ENCODE measurements around the gene TAOK2. TPM values are rescaled to one million over a fixed set of nuclear protein-coding genes. Genes with fewer than 3 reads are reported as not detected.

TAOK2 gene
- polyA plus RNA-seq, 2 of the 4 experiments (the other 2 are of a cell fraction): 13.7 to 30.8 TPM

GRCh38 chr16:29950806-29951461, 22.7 kb upstream of the TAOK2 start:
- TF ChIP-seq, protein P1, sequence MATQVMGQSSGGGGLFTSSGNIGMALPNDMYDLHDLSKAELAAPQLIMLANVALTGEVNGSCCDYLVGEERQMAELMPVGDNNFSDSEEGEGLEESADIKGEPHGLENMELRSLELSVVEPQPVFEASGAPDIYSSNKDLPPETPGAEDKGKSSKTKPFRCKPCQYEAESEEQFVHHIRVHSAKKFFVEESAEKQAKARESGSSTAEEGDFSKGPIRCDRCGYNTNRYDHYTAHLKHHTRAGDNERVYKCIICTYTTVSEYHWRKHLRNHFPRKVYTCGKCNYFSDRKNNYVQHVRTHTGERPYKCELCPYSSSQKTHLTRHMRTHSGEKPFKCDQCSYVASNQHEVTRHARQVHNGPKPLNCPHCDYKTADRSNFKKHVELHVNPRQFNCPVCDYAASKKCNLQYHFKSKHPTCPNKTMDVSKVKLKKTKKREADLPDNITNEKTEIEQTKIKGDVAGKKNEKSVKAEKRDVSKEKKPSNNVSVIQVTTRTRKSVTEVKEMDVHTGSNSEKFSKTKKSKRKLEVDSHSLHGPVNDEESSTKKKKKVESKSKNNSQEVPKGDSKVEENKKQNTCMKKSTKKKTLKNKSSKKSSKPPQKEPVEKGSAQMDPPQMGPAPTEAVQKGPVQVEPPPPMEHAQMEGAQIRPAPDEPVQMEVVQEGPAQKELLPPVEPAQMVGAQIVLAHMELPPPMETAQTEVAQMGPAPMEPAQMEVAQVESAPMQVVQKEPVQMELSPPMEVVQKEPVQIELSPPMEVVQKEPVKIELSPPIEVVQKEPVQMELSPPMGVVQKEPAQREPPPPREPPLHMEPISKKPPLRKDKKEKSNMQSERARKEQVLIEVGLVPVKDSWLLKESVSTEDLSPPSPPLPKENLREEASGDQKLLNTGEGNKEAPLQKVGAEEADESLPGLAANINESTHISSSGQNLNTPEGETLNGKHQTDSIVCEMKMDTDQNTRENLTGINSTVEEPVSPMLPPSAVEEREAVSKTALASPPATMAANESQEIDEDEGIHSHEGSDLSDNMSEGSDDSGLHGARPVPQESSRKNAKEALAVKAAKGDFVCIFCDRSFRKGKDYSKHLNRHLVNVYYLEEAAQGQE (IDR thresholded peaks at IDR 0.05): no peak
- TF ChIP-seq, protein P2, sequence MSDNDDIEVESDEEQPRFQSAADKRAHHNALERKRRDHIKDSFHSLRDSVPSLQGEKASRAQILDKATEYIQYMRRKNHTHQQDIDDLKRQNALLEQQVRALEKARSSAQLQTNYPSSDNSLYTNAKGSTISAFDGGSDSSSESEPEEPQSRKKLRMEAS (IDR thresholded peaks at IDR 0.05): no peak
- TF ChIP-seq MAZ (IDR thresholded peaks at IDR 0.05; ENCODE audit: borderline replicate concordance, low read depth, low read length) (no peak), JUNB (IDR thresholded peaks at IDR 0.05) (no peak), ZFP36 (IDR thresholded peaks at IDR 0.05; ENCODE audit: borderline replicate concordance, partially characterized antibody) (no peak), MAFK (IDR thresholded peaks at IDR 0.05; ENCODE audit: partially characterized antibody) (no peak), GATA3 (IDR thresholded peaks at IDR 0.05; ENCODE audit: borderline replicate concordance) (no peak)
- 71% methylated on average over 4 of the region's 4 CpGs for WGBS (ENCODE audit: missing lambda C conversion rate)
- DNase-seq (ENCODE audit: low read depth in 1 of 2, low spot score in 1 of 2) (no peak), ATAC-seq (no peak), FAIRE-seq (no peak)
- Histone ChIP-seq H3K4me3 (no peak overlapping the region), H3K4me1 (no peaks in the 10 kb centered on the region), H3K27ac (no peak overlapping the region), H3K9me3 (peaks cover 11% of the 10 kb centered on the region; the same call in 2 of the 3 replicates), H3K4me2 (no peak overlapping the region)
- POLR2A ChIA-PET: no interaction called here
- CTCF ChIA-PET: interaction anchor here (0.8 to 4.0 kb wide), 4 partner anchors 10 to 103 kb away, joined by 3 to 17 read pairs (median 4); partner anchors contain the start of gene TMEM219

DNA sequence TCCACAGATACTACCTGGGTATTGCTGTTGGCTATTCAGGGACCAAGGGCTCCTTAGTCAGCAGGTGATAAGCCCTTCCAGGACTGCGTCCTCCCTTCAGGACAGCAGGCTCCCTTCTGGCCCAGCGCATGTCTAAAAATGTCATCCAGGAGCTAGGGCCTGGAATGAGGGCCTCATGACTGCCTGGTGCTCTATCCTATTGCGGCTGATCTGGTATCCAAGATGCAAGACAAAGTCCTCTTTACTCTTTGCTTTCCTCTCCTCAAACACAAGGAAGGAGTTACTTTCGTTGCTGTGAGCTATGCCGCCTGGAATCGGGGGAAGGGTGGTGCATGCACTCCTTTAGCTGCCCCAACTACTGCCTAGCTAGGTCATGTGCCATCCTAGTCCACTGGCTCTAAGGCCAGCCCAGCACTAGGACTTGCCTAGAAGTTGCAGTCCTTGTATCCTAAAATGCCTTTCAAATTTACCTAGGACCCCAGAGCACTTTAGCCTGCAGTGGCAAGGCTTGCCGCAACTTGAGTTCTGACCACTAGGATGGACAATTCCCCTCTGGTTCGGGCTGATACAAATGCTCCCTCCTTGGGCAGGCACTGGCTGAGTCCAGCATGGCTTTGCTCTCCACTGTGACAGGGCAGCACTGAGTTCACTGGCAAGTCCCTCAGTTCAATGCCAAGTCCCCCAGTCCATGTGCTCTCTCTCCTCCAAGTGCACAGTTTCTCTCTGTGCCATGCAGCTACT, 21.9 kb upstream of the TAOK2 start:
- FAIRE-seq (no peak), ATAC-seq (peak; percentile 54 to 71; a peak in 4 of 6 replicates), DNase-seq (ENCODE audit: low read depth in 1 of 2, low spot score in 1 of 2) (peak in 1 of 2 experiments; percentile 31)
- Histone ChIP-seq H3K4me1 (no peaks in the 10 kb centered on the region), H3K9me3 (peaks cover 11% of the 10 kb centered on the region; the same call in 2 of the 3 replicates), H3K4me3 (no peak overlapping the region), H3K4me2 (no peak overlapping the region), H3K27ac (no peak overlapping the region)
- ChIA-PET CTCF (interaction anchor here (0.8 to 4.0 kb wide), 5 partner anchors 10 to 104 kb away, joined by 3 to 17 read pairs (median 4); partner anchors contain the start of gene TMEM219), POLR2A (no interaction called here)
- TF ChIP-seq KDM1A (IDR thresholded peaks at IDR 0.05; ENCODE audit: low read depth) (no peak), RARB (CRISPR knock-in tag; IDR thresholded peaks at IDR 0.05) (no peak), HOXA7 (CRISPR knock-in tag; IDR thresholded peaks at IDR 0.05) (no peak), CHD4 (IDR thresholded peaks at IDR 0.05; ENCODE audit: borderline replicate concordance) (no peak), RCOR1 (IDR thresholded peaks at IDR 0.05; ENCODE audit: low read depth, low read length) (no peak), KDM5A (IDR thresholded peaks at IDR 0.05) (no peak), EHMT2 (IDR thresholded peaks at IDR 0.05; ENCODE audit: low read depth) (no peak)
- TF ChIP-seq, protein P3, sequence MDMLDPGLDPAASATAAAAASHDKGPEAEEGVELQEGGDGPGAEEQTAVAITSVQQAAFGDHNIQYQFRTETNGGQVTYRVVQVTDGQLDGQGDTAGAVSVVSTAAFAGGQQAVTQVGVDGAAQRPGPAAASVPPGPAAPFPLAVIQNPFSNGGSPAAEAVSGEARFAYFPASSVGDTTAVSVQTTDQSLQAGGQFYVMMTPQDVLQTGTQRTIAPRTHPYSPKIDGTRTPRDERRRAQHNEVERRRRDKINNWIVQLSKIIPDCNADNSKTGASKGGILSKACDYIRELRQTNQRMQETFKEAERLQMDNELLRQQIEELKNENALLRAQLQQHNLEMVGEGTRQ (IDR thresholded peaks at IDR 0.05): no peak
- 85% methylated on average over 8 of the region's 8 CpGs for WGBS (ENCODE audit: missing lambda C conversion rate)

- peaks cover 12% of the 10 kb centered on the region; the same call in 1 of the 3 replicates for H3K4me1 ChIP-seq
- CTCF ChIA-PET: interaction anchor here (0.6 to 1.6 kb wide), 2 partner anchors 15 to 73 kb away, joined by 3 to 7 read pairs; no protein-coding TSS in a partner anchor
- H3K9me3 ChIP-seq: no peaks in the 10 kb centered on the region
- no peak for TF ChIP-seq ZC3H11A (IDR thresholded peaks at IDR 0.05)
- DNase-seq (ENCODE audit: low read depth in 1 of 2, low spot score in 1 of 2) (no peak), FAIRE-seq (no peak), ATAC-seq (no peak)
- WGBS (ENCODE audit: missing lambda C conversion rate): 91% methylated on average over 5 of the region's 5 CpGs
- H3K27ac ChIP-seq: no peak overlapping the region
- no peak overlapping the region for H3K4me3 ChIP-seq
- no peak overlapping the region for H3K4me2 ChIP-seq
- POLR2A ChIA-PET: interaction anchor here (1.7 kb wide), 1 partner anchor 14 kb away, joined by 8 read pairs; no protein-coding TSS in a partner anchor
These were observed 14.9 kb upstream of the TAOK2 start for GRCh38 chr16:29958756-29959155.

All from A549 (cell line).